ENCODE results near the gene HECA.
"Not testable (repeated sequence)": the region's sequence is repeated elsewhere in the genome, so short reads cannot be mapped to it uniquely, and the experiment has no call there.

The HECA gene

GRCh38 chr6:139210766-139211165 is 75.9 kb downstream of the HECA start:
- DNase-seq (ENCODE audit: low spot score) = not testable (repeated sequence)

- not testable (repeated sequence) for DNase-seq (ENCODE audit: low spot score)
Observed at GRCh38 chr6:139212460-139212859, 77.6 kb downstream of the HECA start.

- peak; percentile 74 for DNase-seq (ENCODE audit: low spot score)
Observed at GRCh38 chr6:139219271-139219729, 84.4 kb downstream of the HECA start.

GRCh38 chr6:139219746-139220145 is 84.9 kb downstream of the HECA start:
- DNase-seq (ENCODE audit: low spot score) = no peak

GRCh38 chr6:139228387-139228786 is 93.5 kb downstream of the HECA start:
- DNase-seq (ENCODE audit: low spot score) = not testable (repeated sequence)
